ENCODE results near the gene FMNL2.

DNA sequence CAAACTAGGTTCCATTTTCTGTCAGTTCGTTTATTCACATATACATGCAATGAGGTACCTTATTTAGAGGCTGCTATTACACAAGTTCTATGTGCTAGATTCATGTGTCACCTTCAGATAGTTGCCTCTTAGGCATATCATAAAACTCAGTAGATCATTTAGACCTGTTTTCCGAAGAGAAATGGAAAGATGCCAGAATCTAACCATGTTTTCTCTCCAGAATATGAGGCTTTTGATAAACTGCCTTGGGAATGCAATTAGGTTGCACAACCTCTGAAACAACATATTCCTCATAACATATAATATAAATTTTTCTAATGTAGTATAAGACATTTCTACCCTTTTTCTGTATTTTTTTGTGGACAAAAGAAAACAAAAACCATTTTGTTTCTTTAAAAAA is 274.2 kb downstream of the FMNL2 start:
- TF ChIP-seq, protein P1, sequence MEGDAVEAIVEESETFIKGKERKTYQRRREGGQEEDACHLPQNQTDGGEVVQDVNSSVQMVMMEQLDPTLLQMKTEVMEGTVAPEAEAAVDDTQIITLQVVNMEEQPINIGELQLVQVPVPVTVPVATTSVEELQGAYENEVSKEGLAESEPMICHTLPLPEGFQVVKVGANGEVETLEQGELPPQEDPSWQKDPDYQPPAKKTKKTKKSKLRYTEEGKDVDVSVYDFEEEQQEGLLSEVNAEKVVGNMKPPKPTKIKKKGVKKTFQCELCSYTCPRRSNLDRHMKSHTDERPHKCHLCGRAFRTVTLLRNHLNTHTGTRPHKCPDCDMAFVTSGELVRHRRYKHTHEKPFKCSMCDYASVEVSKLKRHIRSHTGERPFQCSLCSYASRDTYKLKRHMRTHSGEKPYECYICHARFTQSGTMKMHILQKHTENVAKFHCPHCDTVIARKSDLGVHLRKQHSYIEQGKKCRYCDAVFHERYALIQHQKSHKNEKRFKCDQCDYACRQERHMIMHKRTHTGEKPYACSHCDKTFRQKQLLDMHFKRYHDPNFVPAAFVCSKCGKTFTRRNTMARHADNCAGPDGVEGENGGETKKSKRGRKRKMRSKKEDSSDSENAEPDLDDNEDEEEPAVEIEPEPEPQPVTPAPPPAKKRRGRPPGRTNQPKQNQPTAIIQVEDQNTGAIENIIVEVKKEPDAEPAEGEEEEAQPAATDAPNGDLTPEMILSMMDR (IDR thresholded peaks at IDR 0.05), result no peak
- TF ChIP-seq ZFX (IDR thresholded peaks at IDR 0.05; ENCODE audit: borderline replicate concordance), result no peak
